ENCODE data around the gene IER2.

GRCh38 chr19:13120817-13121216, 29.4 kb upstream of the IER2 start:
- TF ChIP-seq, protein P1, sequence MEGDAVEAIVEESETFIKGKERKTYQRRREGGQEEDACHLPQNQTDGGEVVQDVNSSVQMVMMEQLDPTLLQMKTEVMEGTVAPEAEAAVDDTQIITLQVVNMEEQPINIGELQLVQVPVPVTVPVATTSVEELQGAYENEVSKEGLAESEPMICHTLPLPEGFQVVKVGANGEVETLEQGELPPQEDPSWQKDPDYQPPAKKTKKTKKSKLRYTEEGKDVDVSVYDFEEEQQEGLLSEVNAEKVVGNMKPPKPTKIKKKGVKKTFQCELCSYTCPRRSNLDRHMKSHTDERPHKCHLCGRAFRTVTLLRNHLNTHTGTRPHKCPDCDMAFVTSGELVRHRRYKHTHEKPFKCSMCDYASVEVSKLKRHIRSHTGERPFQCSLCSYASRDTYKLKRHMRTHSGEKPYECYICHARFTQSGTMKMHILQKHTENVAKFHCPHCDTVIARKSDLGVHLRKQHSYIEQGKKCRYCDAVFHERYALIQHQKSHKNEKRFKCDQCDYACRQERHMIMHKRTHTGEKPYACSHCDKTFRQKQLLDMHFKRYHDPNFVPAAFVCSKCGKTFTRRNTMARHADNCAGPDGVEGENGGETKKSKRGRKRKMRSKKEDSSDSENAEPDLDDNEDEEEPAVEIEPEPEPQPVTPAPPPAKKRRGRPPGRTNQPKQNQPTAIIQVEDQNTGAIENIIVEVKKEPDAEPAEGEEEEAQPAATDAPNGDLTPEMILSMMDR (IDR thresholded peaks at IDR 0.05; ENCODE audit: poor library complexity, severe bottlenecking) = no peak
- TF ChIP-seq EP300 (conservative IDR thresholded peaks at IDR 0.05; ENCODE audit: poor library complexity, severe bottlenecking) = no peak
- no peak for TF ChIP-seq RAD21 (conservative IDR thresholded peaks at IDR 0.05)
- TF ChIP-seq MXI1 (conservative IDR thresholded peaks at IDR 0.05; ENCODE audit: poor library complexity, severe bottlenecking) = no peak
- no peak for TF ChIP-seq EZH2 (IDR thresholded peaks at IDR 0.05; ENCODE audit: borderline replicate concordance, insufficient read depth, low read length, poor library complexity, severe bottlenecking)
- no peak for TF ChIP-seq TAF1 (IDR thresholded peaks at IDR 0.05; ENCODE audit: low read depth)
